OCI-LY1 (cell line): Measurements from ENCODE around the gene ASB6.

Source experiments
- EZH2 ChIP-seq: fragments of 200-600 bp; sonication (generic), shearing (Covaris generic); IDR thresholded peaks from 2 replicates; pipeline ENCODE4 v1.8.0; 2017; ENCODE audit warnings: borderline replicate concordance, mixed run types, mild to moderate bottlenecking, antibody characterized with exemption, low read length, moderate library complexity, mixed read lengths
- TF ChIP-seq, protein P1 (sequence below): fragments of 200-600 bp; sonication (generic), shearing (Covaris generic); IDR thresholded peaks from 2 replicates; pipeline ENCODE4 v1.5.1; 2017; ENCODE audit warnings: mild to moderate bottlenecking, antibody characterized with exemption, low read length, moderate library complexity, mixed read lengths

DNA sequence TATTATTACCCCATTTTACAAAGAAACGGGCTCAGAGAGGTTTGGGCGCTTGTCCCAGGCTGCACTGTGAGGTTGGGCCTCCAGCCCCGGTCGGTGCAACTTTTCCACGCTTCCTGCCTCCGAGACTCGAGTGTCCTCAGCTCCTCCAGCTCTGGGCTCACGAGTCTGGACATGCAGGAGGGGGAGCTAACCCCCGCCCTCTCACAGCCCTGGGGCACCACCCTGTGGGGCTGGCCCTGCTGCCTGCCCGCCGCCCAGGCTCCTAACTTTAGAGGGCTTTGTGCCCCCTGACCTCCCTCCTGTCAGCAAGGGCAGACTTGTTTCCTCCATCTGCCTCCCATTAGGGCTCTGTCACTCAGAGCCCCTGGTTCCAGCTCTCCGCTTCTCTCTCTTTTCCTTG, 4.3 kb upstream of the ASB6 start:
- TF ChIP-seq, protein P1, sequence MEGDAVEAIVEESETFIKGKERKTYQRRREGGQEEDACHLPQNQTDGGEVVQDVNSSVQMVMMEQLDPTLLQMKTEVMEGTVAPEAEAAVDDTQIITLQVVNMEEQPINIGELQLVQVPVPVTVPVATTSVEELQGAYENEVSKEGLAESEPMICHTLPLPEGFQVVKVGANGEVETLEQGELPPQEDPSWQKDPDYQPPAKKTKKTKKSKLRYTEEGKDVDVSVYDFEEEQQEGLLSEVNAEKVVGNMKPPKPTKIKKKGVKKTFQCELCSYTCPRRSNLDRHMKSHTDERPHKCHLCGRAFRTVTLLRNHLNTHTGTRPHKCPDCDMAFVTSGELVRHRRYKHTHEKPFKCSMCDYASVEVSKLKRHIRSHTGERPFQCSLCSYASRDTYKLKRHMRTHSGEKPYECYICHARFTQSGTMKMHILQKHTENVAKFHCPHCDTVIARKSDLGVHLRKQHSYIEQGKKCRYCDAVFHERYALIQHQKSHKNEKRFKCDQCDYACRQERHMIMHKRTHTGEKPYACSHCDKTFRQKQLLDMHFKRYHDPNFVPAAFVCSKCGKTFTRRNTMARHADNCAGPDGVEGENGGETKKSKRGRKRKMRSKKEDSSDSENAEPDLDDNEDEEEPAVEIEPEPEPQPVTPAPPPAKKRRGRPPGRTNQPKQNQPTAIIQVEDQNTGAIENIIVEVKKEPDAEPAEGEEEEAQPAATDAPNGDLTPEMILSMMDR, result no peak
- TF ChIP-seq EZH2, result no peak
